Measurements from ENCODE around the gene CDC42EP4.

- TF ChIP-seq BHLHE40 (IDR thresholded peaks at IDR 0.05; ENCODE audit: borderline replicate concordance): no peak
- no peak for TF ChIP-seq HDGF (IDR thresholded peaks at IDR 0.05; ENCODE audit: borderline replicate concordance)
- TF ChIP-seq TARDBP (IDR thresholded peaks at IDR 0.05): no peak
- TF ChIP-seq ZNF384 (IDR thresholded peaks at IDR 0.05): no peak
- no peak for TF ChIP-seq PKNOX1 (IDR thresholded peaks at IDR 0.05)
- TF ChIP-seq FOXK2 (IDR thresholded peaks at IDR 0.05): no peak
- TF ChIP-seq SUZ12 (IDR thresholded peaks at IDR 0.05): no peak
- TF ChIP-seq LEF1 (IDR thresholded peaks at IDR 0.05; ENCODE audit: borderline replicate concordance): no peak
- TF ChIP-seq ELF4 (IDR thresholded peaks at IDR 0.05): no peak
- no peak for TF ChIP-seq NFRKB (IDR thresholded peaks at IDR 0.05)
- no peak for TF ChIP-seq FOXA1 (IDR thresholded peaks at IDR 0.05)
- TF ChIP-seq FOXM1 (IDR thresholded peaks at IDR 0.05; ENCODE audit: borderline replicate concordance): no peak
Measured at GRCh38 chr17:73354423-73355284, 42.9 kb upstream of the CDC42EP4 start.

All from HEK293T (cell line).